Activated CD8-positive, alpha-beta memory T cell treated with anti-CD3 and anti-CD28 coated beads, Interleukin-2, amount 50 U/mL, for 24 hours (primary cell): Measurements from ENCODE around the gene DLEU7.

Experiments
- DNase-seq: peaks from one replicate; pipeline ENCODE4 v3.0.0-alpha.2; 2020; ENCODE audit errors: extremely low read depth

DLEU7 gene

DNA sequence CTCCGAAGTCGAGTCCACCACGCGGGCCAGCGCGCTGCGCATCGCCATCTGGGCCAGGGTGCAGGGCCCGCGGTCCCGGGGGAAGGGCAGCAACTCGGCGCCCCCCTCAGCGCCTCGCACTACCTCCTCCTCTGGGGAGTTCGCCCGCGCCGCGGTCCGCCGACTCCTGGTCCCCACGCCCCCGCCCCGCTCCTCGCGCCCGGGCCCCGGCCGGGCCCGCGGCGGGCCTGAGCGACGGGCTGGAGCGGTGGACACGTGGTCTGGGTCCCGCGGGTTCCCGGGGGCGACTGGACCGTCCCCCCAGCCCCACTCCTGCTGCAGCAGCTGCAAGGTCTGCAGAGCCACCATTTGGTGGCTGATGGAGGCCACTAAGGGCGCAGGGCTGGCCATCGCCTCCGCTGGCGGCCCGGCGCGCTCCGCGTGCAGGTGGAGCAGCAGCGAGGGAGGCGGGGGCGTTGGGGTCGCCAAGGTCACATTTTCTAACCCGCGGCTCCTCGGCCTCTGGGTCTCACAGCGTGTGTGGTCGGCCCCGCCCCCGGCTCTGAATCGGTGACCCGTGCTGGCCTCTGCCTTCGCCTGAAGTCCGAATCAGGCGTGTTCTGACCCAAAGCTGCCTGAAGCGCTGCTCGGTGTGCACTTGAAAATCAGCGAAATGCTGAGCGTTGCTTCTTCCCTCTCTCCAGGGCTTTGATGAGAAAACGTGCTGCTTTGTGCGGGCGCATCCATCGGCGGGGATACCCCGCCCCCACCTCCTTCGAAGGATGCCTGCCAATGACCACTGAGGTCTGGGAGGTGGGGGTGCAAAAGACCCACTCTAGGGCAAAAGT, at the start of gene DLEU7:
TSS of gene DLEU7 (minus strand) at position 436 of the 827 bp plus-strand sequence. CDS start at position 390, 46 bp downstream.
- no peak for DNase-seq

DNA sequence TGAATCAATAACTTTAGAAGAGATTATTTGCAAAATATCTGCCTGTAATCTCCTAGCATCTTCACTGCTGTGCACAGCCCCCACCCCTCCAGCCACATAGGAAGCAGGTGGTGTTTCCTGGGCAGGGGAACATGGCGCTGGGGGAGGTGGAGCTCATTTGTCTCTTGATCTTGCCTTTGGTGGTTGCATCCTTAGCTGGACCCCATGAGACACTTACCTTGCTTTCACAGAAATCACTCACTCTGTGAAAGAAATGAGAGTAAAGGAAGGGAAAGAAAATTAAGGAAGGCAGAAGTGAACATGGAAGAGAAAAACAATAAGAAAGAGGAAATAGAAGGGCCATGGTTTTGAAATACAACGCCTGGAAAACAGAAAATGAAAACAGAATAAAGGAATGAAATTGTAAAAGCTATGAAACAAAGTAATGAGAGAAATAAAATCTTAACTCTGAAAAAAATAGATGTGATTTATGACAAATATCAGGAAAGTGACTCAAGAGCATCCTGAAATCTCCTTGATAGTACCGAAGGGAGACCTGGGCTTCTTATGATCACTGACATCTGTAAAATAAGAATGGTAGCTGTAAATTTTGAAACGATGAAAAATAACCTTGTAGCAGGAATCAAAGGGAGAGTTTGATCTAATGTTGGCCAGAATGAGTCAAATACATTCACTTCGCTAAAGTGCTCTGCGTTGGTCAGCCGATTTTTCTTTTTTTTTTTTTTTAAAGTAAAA, 48.9 kb upstream of the DLEU7 start:
- no peak for DNase-seq

DNA sequence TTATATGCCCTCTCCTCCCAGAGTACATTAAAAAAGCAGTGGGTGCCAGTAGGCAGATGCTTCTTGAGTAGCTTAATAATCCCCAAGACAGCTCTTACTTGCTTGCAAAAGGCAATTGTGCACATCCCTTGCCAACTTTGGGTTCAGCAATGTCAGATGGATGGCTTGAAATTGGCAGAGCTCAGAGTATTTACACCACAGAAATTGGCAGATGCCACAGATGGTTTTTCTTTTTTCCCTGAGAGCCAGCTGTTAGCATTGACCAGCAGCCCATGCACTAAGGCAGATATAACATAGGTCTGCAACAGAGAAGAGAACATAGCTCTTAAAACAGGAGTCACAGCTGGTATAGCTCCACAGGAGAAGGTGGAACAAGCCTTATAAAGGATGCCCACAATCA, 47.7 kb upstream of the DLEU7 start:
- DNase-seq = no peak

DNA sequence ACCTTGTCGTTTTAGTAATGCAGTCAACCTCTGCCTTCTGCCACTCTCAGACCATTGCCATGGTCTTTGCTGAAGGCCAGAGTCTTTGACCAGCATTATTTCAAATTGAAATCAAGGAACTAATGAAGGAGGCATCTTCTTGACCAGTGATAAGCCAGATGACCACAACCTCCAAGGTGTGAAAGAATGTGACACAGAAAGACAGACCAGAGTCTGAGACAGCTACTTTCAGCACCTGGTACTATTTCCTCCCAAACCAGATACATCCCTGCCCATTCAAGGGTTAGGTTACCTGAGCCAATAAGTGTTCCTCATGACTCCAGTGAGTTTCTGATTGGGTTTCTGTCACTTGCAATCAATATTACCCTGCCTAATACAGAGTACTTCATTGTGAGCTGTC, 45.8 kb upstream of the DLEU7 start:
- no peak for DNase-seq

DNA sequence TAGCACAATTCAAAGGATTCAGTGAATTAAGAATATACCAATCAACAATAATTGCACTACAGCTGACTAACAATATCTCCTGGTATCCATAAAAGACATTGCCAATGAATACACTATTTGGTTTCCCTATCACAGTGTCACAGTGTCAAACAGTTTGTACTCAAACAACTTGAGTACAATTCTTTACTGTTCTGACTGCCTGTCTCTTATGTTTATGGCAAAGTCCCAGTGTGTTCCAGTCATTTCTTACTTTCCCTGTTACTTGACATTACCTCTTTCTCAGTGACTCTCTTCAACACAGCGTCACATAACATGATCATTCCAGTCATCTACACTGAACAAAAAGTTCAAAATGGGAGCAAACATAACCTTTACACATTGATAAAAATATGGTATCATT, 44.9 kb upstream of the DLEU7 start:
- no peak for DNase-seq

DNA sequence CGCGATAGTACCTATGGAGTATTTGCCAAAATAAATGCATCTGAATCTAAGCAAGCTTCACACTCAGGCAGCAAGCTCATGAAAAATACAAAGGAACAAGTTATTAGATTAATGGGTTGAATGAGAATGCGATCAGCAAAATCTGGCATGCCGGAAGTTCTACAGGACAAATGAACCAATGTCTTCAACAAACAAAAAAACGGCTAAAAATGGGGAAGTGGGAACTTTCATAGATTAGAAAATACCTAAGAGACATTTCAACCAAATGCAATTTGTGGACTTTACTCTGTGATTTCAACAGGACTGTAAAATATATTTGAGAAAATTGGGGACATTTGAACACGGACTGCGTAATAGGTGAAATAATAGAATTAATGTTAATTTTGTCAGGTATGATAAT, 43.7 kb upstream of the DLEU7 start:
- no peak for DNase-seq

DNA sequence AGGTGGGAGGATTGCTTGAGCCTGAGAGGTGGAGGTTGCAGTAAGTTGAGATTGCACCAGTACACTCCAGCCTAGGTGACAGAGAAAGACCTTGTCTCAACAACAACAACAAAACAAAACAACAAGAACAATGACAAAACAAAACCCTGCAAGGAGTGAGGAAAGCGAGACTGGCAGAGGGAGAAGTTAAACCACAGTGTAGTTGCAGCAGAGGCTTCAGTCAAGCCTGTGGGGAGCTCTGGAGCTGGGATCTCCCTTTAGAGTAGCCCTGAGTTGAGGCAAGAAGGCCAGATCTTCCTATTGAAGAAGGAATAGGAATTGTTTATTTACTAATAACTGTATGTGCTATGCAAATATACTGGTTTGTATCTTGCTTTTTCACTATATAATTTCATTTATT, 40.8 kb upstream of the DLEU7 start:
- no peak for DNase-seq

DNA sequence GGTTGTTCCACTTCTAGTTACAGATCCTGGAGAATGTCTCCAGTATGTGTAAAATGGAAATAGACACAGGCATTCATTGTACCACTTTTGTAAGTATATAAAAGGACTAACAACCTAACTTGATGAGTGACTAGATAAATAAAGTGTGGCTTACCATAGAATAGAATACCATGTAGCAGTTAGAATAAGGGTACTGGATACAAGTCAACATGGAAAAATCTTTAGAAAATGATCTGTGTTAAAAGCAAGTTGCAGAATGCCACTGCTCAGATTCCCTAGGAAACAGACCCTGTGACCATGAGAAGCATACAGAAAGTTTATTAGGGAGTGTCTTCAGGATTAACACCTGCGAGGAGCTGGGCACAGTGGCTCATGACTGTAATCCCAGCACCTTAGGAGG, 40.2 kb upstream of the DLEU7 start:
- DNase-seq = no peak

DNA sequence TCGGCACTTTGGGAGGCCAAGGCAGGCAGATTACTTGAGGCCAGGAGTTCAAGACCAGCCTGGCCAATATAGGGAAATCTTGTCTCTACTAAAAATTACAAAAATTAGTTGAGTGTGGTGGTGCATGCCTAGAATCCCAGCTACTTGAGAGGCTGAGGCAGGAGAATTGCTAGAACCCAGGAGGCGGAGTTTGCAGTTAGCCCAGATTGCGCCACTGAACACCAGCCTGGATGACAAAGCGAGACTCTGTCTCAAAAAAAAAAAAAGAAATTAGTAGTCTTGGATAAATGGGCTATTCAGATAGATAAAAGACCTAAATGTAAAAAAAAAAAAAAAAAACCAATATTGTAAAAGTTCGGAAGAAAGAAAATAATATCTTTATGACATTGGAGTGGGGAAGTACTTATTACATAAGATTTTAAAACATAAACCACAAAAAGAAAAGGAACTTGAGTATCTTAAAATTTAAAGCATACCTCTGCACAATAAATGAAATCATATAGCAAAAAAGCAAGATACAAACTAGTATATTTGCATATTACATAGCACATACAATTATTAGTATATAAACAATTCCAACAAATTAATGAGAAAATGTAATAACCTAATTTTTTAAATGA, 39.4 kb upstream of the DLEU7 start:
- no peak for DNase-seq

DNA sequence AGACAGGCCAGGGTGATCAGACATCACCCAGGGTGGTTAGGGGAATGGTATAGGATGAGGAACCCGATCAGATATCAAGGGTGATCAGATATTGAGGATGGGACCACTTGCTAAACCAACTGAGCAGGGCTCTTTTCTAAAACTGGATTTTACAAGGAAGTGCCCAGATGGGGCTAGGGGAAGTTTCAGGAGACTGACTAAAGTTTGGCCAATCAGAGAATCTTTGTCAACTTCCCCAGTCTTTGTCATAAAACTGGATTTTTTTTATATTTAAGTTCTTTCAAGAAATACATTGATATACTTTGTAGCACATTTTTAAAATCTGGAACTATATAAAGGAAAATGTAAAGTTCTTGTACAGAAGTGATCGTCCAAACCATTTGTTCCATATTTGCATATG, 30.5 kb upstream of the DLEU7 start:
- no peak for DNase-seq

DNA sequence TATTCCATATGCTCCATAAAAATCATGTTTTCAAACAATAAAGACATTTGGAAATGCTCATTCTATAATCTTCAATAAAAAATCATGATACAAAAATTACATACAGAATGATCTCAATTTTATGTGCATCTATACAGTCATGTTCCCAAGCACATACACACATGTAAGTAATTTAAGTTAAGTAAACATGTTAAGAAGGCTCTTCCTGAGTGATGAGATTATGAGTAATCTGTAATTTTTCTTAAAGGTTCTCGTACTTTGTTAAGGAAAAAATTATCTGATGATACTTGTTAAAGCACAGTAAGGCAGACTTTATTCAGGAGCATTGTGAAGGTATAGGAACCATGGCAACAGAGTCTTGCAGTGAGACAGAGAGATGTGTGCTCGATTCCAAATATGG, 30.0 kb upstream of the DLEU7 start:
- DNase-seq = no peak

DNA sequence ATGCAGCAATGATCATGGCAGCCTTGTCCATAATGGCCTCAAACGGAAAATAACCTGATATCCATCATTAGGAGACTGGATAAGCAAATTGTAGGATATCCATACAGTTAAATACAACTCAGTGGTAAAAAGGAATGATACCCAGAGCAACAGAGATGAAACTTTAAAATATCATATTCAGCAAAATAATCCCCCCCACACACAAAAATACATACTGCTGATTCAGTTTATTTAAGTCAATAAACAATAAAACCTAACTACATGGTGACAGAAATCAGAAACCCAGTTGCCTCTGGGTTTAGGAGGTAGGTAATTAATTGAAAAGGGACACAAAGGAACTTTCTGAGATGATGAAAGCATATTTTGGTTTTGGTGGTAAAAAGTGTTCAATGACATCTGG, 27.9 kb upstream of the DLEU7 start:
- no peak for DNase-seq

DNA sequence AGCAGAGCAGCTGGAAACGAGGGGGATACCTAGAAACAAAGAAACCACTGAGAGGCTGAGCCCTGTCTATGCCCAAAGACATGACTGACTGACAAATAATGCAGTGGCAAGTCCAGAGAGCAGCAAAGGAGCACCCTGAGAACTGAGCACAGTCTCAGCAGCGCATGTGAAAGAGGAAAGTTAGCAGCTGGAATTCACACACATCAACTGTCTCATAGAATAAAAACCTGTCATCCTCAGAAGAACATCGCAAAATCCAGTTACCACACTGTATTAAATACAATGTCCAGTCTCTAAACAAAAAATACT, 24.1 kb upstream of the DLEU7 start:
- no peak for DNase-seq

DNA sequence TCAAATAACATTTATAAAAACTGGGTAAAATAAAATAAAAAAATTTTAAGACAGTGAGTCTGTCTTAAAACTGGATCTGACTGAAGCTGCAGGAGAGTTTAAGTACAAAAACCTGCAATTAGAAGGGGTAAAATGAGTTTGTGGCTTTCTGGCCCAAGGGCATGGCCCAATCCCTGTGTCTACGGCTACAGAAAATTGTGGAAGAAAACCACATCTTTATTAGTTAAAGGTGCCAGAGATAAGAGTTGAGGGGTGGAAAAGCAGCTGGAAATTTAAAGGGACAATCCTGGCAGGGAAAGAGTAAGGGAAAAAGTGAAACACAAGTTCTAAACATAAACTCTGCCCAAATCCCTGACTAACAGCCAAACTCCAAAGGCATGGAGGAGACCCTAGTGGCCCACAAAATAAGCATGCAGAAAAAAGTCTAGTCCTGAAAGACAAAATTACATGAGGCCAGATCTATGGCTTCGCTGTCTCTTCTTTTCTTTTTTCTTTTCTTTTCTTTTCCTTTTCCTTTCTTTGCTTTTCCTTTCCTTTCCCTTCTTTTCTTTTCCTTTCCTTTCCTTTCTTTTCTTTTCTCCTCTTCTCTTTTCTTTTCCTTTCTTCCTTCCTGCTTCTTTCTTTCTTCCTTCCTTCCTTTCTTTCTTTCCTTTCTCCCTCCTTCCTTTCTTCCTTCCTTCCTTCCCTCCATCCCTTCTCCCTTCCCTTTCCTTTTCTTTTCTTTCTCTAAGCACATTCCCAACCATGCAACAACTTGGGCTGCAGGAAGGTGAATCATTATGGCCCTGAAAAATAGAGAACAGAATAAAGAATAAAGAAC, 23.5 kb upstream of the DLEU7 start:
- no peak for DNase-seq

DNA sequence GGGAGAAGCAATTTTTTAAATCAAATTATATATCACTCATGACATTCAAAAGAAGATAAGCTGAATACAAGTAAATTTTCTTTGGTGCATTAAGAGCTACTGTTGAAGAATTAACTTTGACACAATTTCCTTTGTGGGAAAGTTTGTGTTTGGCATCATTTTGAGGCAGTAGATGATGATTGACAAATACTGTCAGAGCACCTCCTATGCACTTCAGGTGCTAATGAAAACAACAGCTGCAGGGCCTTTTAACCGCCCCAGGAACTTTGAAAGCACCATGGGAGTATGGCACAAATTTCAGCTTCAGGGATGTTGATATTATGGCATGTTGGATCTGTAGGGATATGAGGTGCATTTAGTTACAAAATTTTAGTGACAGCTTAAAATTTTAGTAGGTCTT, 21.0 kb upstream of the DLEU7 start:
- DNase-seq = no peak

DNA sequence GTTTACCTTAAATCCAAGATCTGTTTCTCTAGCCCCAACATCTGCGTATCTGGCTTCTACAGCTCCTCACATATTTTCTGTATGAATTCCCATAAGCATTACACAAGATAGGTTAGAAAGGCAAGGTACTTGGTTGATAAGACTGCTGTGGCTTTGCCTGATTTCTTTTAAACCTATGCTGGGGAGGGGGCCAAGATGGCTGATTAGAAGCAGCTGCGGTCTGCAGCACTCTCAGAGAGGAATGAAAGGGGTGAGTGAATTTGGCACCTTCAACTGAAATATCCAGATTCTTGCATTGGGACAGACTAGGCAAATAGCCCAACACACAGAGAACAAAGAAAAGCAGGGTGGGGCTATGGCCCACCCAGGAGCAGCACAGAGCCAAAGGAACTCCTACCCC, 12.2 kb upstream of the DLEU7 start:
- no peak for DNase-seq

DNA sequence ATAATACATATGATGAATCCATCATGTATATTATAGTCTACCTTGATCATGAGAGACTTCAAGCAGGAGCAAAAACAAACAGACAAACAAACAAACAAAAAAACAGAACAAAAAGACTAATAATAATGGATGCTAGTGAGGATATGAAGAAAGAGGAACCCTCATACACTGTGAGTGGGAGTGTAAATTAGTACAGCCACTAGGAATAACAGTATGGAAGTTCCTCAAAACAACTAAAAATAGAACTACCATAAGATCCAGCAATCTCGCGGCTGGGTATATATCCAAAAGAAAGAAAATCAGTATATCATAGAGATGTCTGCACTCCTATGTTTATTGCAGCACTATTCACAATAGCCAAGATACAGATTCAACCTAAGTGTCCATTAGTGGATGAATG, 7.0 kb upstream of the DLEU7 start:
- DNase-seq = no peak

DNA sequence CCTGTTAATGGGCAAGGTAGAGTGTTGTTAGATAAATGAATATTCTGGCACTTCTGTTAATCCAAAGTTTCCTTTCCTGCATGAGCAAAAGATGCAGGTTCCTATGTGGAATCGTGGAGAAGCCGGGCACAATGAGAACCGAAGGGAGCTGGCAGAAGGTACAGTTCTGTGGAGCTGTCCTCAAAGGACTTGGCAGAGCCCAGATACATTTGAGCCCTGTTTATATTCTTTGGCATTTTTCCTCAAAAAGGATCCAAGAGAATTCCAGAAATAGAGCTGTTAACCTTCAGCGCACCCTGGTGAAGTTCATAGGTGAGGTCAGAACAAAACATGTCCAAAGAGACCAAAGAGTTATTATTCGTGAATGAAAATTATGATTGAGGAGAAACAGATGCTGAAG, 4.0 kb upstream of the DLEU7 start:
- no peak for DNase-seq

DNA sequence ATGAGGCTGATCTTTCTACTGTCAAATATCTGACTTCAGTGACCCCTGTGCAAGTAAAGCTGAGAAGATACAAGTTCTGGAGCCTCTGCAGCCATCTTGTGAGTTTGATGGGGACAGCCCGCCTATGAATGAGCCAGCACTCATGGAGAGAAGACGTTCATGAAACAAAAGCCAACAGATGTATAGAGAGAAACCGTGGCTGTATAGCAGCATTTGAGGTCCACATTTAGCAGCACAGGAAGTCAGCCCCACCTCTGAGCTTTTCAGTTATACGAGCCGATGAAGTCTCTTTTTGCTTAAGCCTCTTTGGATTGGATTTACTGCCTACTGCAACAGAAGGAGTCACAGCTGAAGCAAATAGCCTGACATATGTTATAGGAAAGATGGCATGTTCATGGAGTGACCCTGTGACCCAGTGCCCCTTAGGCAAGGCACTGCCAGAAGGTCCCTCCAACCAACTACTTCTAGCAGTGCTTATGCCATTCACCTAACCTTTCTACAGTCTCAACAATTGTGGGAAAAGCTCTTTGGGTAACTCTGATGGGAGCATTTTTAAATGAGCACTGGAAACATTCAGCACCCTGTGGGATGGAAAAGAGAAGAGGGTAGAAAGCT, 3.5 kb upstream of the DLEU7 start:
- DNase-seq = no peak

DNA sequence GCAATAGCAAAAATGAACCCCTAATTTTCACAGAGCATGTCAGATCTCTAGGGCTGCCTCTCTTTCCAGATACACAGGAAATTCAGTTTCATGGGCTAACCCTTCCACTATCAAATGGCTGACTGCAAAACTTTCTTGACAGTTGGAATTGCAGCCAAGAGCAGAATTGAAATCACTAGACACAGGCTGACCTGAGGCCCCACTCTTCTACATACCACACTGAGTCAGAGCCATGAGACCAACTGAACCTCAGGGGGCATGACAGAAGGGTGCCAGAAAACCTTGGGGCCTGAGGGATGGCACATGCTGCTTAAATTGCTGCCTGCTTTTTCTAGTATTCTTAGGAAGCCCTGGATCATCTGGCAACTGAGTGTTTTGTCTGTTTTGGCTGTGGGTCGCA, 1.7 kb upstream of the DLEU7 start:
- no peak for DNase-seq

DNA sequence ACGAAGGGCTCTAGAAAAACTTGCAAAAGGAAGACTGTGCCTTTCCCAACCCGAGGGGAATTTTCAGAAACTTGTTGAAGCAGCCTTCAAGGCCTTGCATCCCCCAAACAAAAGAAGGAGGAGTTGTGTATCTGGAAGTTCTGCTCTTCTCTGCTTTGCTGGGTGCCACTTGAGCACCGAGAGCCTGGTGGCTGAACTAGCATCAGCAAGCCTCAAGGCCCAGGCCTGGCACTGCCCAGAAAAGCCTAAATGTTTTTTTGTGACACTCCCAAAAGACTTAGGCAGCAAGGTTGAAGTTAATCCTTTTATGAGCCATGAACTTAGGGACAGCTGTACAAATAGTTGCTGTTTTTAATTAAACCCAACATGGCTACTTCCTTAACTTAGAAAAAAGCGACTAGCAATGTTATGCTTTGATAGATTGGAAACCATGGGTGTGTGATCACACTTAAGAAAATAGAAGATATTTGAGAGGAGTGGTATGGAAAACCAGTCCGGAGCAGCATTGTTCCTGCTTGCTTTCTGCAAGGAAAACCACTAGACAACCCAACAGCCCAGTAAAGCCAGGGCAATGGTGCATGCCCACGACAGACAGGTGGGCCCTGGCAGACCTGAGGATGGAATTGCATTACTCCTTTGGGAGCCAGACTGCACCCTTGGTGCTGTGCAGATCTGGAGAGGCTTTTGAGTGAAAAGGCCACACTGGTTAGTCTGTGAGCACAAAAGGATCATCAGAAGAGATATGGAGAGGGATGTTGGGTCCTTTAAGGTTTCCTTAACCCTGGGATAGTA, 788 bp upstream of the DLEU7 start:
- DNase-seq = no peak
